Skeletal muscle tissue (tissue), 4 donors: Measurements from ENCODE around the gene HOXC5. TPM values are rescaled to one million over a fixed set of nuclear protein-coding genes. Genes with fewer than 3 reads are reported as not detected.

Source experiments
- H3K27ac ChIP-seq: one replicate; pipeline ENCODE4 v1.7.0; 2013; ENCODE audit warnings: mild to moderate bottlenecking, low read depth, low read length, inconsistent platforms
- H3K27me3 ChIP-seq, 3 donors: one replicate each; pipeline ENCODE4 v1.7.0; 2013; ENCODE audit warnings: low read length in 3 of 3; ENCODE audit not compliant: control insufficient read depth in 3 of 3, insufficient read depth in 3 of 3
- H3K36me3 ChIP-seq, 3 donors: one replicate each; pipeline ENCODE4 v1.7.0; 2013; ENCODE audit warnings: low read length in 3 of 3; ENCODE audit not compliant: control insufficient read depth in 3 of 3, insufficient read depth in 3 of 3
- H3K4me1 ChIP-seq, 3 donors: one replicate each; pipeline ENCODE4 v1.7.0; 2013; ENCODE audit warnings: low read length in 3 of 3, mild to moderate bottlenecking in 3 of 3; ENCODE audit not compliant: control insufficient read depth in 3 of 3, insufficient read depth in 3 of 3
- H3K4me3 ChIP-seq, 3 donors: one replicate each; pipeline ENCODE4 v1.7.0; 2013; ENCODE audit warnings: low read length in 3 of 3
- H3K9ac ChIP-seq, 3 donors: one replicate each; pipeline ENCODE4 v1.7.0; 2013; ENCODE audit warnings: low read length in 3 of 3, mild to moderate bottlenecking in 3 of 3, moderate library complexity in 2 of 3, low read depth in 1 of 3
- H3K9me3 ChIP-seq, 3 donors: one replicate each; pipeline ENCODE4 v1.7.0; 2013; ENCODE audit warnings: low read length in 3 of 3; ENCODE audit not compliant: control insufficient read depth in 3 of 3
- total RNA-seq: library from RNA; depleted of rRNA; stranded (reverse); fragments of >200 nt; gene quantifications from one replicate; pipeline ENCODE4 v1.2.3, GENCODE V29; 2014
- donor health status: Osteomylitis.

Gene HOXC5
- total RNA-seq, 1 donor from 2014 or later = 0.52 TPM

DNA sequence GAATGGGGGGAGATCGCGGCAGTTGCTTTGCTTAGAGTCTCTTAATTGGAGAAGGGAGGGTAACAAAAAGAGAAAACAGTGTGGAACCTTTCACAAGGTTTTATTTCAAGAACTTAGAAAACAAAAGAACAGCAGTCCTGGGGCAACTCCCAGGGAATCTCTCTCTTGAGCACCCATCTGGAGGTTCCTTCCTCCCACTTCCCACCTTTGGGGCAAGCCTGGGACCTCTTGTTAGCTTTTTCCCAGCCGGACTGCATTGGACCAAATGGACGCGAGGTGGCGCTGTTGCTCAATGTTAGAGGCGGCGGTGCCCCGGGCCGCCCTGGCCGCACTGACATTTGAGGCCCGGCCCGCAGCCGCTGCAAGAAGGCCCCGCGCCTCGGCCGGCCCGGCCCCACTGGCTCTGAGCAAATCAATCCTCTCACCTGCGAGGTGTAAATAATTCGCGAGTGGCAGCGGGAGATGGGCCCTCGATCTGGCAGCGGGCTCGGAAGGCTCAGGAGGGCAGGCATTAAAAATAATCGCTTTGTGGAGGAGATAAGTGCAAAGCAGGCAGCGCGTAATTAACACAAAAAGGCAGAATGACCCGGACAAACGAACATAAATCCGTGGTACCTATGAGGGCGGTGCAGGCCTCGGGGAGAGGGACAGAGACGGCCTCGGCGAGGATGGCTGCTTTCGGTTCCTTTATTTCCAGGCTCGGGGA is 26.8 kb upstream of the HOXC5 start:
- peaks cover 56 to 82% (median 71%) of the 10 kb centered on the region in 3 donors for H3K4me1 ChIP-seq
- H3K9ac ChIP-seq = peak overlapping the region; percentile 81 to 91 (median 87)
- no peaks in the 10 kb centered on the region for H3K36me3 ChIP-seq
- peak overlapping the region; percentile 85 for H3K27ac ChIP-seq
- peak overlapping the region; percentile 65 to 76 (median 72) for H3K4me3 ChIP-seq
- peaks cover 0 to 3% (median under 1%) of the 10 kb centered on the region in 3 donors for H3K27me3 ChIP-seq
- no peaks in the 10 kb centered on the region for H3K9me3 ChIP-seq

DNA sequence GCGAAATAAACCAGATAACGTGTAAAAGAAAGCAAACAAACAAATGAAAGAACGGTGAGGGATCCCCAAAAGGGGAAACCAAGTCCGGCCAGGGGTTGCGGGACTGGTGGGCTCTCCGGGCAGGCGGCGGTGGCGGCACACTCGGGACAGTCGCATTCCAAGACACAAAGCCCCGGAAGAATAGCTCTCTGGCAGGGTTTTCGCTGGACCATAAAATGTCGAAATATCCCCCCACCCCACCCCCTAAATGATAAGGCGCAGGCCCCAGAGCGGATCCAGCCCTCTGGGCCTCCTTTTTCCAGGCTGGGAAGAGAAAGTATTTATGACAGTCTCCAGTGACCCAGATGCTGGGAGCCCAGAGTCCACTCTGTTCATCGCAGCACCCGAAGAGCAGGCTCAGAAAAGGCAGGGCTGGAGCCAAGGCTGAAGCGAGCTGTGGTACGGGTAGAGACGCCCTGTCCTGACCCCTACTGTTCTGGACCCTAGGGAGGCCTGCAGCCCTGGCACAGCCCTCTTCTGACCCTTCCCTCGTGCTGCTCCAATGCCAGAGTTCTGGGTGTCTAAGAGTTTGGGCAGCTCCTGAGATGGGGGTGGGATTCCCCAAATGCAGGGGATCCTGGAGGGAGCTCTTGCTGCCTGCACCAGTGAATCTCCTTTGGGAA is 26.2 kb upstream of the HOXC5 start:
- H3K4me1 ChIP-seq = peaks cover 59 to 75% (median 64%) of the 10 kb centered on the region in 3 donors
- H3K9ac ChIP-seq = peak overlapping the region; percentile 81 to 91 (median 87)
- H3K27me3 ChIP-seq = peaks cover 0 to 3% (median 2%) of the 10 kb centered on the region in 3 donors

DNA sequence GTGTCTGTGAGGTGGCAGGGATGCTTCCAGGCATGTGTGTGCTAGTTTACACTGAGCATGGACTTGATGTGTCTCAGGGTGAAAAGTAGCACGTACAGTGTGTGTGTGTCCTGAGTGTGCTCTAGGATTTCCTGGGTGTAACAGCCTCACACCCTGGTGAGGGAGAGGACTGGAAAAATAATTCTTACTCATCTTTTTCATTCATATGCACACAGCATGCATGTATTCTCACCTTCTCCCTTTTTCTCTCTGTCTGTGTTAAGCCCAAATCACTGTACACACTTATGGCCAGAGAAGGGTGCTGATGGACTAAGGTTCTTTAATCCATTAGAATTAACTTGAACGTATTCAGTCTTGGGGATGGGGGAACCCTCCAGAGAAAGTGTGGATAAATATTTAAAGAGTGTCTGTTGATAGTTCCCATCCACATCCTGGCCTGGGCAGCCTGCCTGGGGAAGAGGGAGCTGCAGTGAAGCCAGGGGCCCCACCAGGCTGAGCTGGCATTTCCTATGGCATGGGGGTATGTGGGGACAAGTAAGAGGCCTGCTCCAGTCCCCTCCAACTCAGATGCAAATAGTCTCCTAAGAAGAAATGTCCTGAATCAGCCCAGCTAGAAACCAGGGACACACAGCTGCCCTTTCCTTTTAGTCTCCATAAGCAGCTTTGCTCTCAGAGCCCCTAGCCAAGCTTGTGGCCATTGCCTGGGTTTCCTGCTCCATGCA is 25.2 kb upstream of the HOXC5 start:
- Histone ChIP-seq H3K27ac (no peak overlapping the region), H3K9me3 (no peaks in the 10 kb centered on the region), H3K27me3 (peaks cover 0 to 3% (median 2%) of the 10 kb centered on the region in 3 donors), H3K36me3 (no peaks in the 10 kb centered on the region), H3K4me3 (peak overlapping the region in 2 of 3 donors; percentile 0 to 6), H3K4me1 (peaks cover 55 to 65% (median 58%) of the 10 kb centered on the region in 3 donors), H3K9ac (peak overlapping the region in 2 of 3 donors; percentile 57 to 87)

More for the DNA sequence above, 26.2 kb upstream of the HOXC5 start:
- Histone ChIP-seq H3K36me3 (no peaks in the 10 kb centered on the region), H3K27ac (peak overlapping the region; percentile 85), H3K9me3 (no peaks in the 10 kb centered on the region), H3K4me3 (peak overlapping the region; percentile 65 to 76 (median 72))

DNA sequence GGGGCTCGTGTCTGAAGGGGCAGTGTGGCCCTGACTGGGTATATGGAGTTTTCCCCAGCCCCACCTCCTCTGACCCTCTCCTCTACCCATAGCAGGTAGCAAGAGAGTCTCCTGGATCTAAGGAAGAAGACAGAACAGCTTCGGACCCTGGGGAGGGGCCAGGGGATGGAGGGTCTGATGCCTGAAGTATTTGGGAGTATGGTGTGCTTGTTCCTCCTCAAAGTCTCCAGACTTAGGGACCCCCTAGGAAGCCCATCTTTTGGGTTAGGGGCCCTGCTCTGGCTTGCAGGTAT is 24.6 kb upstream of the HOXC5 start:
- Histone ChIP-seq H3K4me1 (peaks cover 55 to 65% (median 58%) of the 10 kb centered on the region in 3 donors), H3K27ac (no peak overlapping the region), H3K27me3 (peaks cover 0 to 2% (median 0%) of the 10 kb centered on the region in 3 donors), H3K4me3 (peak overlapping the region in 1 of 3 donors; percentile 6), H3K9me3 (no peaks in the 10 kb centered on the region), H3K36me3 (no peaks in the 10 kb centered on the region), H3K9ac (peak overlapping the region in 2 of 3 donors; percentile 32 to 57)

- Histone ChIP-seq H3K36me3 (no peaks in the 10 kb centered on the region), H3K27ac (peak overlapping the region; percentile 75), H3K4me3 (peak overlapping the region; percentile 68 to 78 (median 76)), H3K9me3 (no peaks in the 10 kb centered on the region), H3K9ac (peak overlapping the region; percentile 78 to 85 (median 85)), H3K4me1 (peaks cover 57 to 64% (median 57%) of the 10 kb centered on the region in 3 donors), H3K27me3 (peaks cover 0 to 2% (median 0%) of the 10 kb centered on the region in 3 donors)
These were observed 23.4 kb upstream of the HOXC5 start for GRCh38 chr12:54009171-54010052.

DNA sequence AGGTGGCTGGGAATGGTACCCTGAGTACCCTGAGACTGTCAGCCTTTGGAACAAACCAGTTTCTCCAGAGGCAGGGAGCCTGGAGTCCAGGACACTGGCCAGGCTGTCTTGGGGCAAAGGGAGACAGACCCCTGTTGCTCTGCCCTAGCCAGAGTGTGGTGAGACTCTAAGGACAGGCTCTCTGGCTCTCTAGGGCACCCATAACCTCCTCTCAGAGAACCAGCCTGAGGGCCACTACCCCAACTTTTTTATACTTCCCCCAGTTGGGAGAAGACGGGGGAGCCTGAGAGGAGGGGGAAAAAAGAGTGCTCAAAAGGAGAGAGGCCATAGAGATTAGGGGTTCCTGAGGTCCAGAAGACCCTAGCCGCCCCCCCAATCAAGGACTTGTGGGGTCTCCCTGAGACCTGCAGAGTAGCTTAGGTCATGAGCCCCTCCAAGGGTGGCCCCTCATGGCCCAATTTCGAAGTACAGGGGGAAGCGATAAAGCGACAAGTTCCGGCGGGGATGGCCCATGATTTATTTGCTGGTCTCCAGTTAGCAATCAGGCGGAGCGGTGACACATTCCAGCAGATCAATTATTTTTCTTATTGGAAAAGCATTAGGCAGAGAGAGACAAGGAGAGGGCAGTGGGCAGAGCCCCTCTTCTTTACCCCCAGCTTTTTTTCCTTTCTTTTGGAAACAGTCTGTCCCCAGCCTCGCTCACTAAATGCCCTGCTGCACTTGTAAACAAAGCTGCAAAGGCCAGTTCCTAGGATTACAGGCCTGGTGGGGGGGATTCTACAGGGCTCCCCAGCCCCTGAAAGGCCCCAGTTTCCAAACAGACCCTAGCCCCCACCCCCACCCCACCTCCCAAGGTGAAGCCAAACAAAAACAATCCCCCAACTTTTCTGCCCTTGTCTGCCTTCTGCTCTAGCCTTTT is 22.5 kb upstream of the HOXC5 start:
- peak overlapping the region; percentile 78 to 85 (median 85) for H3K9ac ChIP-seq
- peak overlapping the region; percentile 68 to 78 (median 76) for H3K4me3 ChIP-seq
- no peaks in the 10 kb centered on the region for H3K9me3 ChIP-seq
- peaks cover 0 to 2% (median 0%) of the 10 kb centered on the region in 3 donors for H3K27me3 ChIP-seq
- H3K27ac ChIP-seq = peak overlapping the region; percentile 75
- no peaks in the 10 kb centered on the region for H3K36me3 ChIP-seq
- peaks cover 58 to 63% (median 59%) of the 10 kb centered on the region in 3 donors for H3K4me1 ChIP-seq

- Histone ChIP-seq H3K4me1 (peaks cover 54 to 67% (median 62%) of the 10 kb centered on the region in 3 donors), H3K9me3 (no peaks in the 10 kb centered on the region), H3K9ac (peak overlapping the region; percentile 61 to 85 (median 78)), H3K27me3 (peaks cover 0 to 2% (median 0%) of the 10 kb centered on the region in 3 donors), H3K27ac (peak overlapping the region; percentile 75), H3K4me3 (peak overlapping the region in 2 of 3 donors; percentile 23 to 48), H3K36me3 (no peaks in the 10 kb centered on the region)
These were observed 21.7 kb upstream of the HOXC5 start for GRCh38 chr12:54010972-54011664.
